ENCODE measurements around the gene RGS10.

DNA sequence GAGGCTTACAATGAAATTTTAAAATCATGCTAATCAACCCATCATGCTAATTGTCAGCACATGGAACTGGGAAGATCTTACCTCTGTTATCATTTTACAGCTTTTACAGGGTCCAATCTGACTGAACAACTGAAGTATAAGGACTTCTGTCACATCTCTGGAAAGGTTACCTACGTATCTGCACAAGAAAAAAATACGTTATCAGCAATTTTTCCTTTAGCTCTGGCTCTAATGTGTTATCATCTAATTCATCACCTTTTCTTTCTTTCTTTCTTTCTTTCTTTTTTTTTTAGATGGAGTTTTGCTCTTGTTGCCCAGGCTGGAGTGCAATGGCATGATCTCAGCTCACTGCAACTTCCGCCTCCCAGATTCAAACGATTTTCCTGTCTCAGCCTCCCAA, 45.6 kb upstream of the RGS10 start:
- TF ChIP-seq, protein P1, sequence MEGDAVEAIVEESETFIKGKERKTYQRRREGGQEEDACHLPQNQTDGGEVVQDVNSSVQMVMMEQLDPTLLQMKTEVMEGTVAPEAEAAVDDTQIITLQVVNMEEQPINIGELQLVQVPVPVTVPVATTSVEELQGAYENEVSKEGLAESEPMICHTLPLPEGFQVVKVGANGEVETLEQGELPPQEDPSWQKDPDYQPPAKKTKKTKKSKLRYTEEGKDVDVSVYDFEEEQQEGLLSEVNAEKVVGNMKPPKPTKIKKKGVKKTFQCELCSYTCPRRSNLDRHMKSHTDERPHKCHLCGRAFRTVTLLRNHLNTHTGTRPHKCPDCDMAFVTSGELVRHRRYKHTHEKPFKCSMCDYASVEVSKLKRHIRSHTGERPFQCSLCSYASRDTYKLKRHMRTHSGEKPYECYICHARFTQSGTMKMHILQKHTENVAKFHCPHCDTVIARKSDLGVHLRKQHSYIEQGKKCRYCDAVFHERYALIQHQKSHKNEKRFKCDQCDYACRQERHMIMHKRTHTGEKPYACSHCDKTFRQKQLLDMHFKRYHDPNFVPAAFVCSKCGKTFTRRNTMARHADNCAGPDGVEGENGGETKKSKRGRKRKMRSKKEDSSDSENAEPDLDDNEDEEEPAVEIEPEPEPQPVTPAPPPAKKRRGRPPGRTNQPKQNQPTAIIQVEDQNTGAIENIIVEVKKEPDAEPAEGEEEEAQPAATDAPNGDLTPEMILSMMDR (IDR thresholded peaks at IDR 0.05), result no peak
- TF ChIP-seq POLR2A (IDR thresholded peaks at IDR 0.05) (no peak), POLR2AphosphoS5 (IDR thresholded peaks at IDR 0.05) (no peak)

All from breast epithelium (tissue), 3 donors.